ENCODE measurements around the gene PLEKHA1.

The PLEKHA1 gene

DNA sequence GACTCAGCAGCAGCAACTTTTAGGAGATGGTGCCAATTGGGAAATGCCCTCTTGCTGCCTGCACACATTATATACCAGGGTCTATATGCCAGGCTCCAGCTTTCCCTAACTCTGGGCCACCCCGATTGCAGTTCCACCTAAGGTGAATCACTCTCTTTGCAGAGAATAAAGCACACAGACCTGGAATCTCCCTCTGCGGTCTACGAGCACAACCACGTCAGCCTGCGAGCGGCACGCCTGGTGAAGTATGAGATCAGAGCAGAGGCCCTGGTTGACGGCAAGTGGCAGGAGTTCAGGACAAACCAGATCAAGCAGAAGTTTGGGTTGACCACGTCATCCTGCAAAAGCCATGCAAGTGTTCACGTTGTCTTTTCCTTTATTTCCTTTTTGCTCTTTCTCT lies 38.2 kb upstream of the PLEKHA1 start:
- Histone ChIP-seq H3K4me3 (ENCODE audit: low read length in 2 of 2) (no peak overlapping the region), H3K9me3 (ENCODE audit: control insufficient read depth in 2 of 2, low read length in 2 of 2) (no peaks in the 10 kb centered on the region), H3K36me3 (ENCODE audit: control insufficient read depth in 2 of 2, insufficient read depth in 2 of 2, low read length in 2 of 2) (no peaks in the 10 kb centered on the region), H3K4me1 (ENCODE audit: control insufficient read depth, insufficient read depth, low read length) (peaks cover 12% of the 10 kb centered on the region), H3K27me3 (ENCODE audit: control insufficient read depth in 1 of 2, insufficient read depth in 2 of 2, low read length in 2 of 2) (no peaks in the 10 kb centered on the region), H3K27ac (ENCODE audit: low read length) (no peak overlapping the region), H3K9ac (ENCODE audit: low read length in 2 of 2) (no peak overlapping the region)

DNA sequence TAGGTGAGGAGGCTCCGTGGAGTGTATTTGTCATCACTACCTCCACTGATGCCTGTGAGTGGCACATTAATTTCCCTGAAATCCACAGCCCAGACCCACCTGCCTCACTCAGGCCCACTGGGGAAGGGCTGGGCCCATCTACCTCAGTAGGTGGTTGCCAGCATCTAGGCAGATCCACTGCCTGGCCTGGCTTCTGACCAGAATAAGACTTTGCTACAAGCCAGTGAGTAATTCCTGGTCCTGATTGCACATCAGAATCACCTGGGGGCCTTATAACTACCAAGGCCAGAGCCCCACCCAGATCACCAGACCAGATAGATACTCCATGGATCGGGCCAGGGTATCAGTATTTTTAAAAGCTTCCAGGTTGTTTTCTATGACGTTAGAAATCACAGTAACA lies 37.5 kb upstream of the PLEKHA1 start:
- no peak overlapping the region for H3K9ac ChIP-seq (ENCODE audit: low read length in 2 of 2)
- no peaks in the 10 kb centered on the region for H3K27me3 ChIP-seq (ENCODE audit: control insufficient read depth in 1 of 2, insufficient read depth in 2 of 2, low read length in 2 of 2)
- peaks cover 19% of the 10 kb centered on the region for H3K4me1 ChIP-seq (ENCODE audit: control insufficient read depth, insufficient read depth, low read length)
- no peaks in the 10 kb centered on the region for H3K9me3 ChIP-seq (ENCODE audit: control insufficient read depth in 2 of 2, low read length in 2 of 2)
- H3K36me3 ChIP-seq (ENCODE audit: control insufficient read depth in 2 of 2, insufficient read depth in 2 of 2, low read length in 2 of 2): no peaks in the 10 kb centered on the region
- no peak overlapping the region for H3K27ac ChIP-seq (ENCODE audit: low read length)
- H3K4me3 ChIP-seq (ENCODE audit: low read length in 2 of 2): no peak overlapping the region

DNA sequence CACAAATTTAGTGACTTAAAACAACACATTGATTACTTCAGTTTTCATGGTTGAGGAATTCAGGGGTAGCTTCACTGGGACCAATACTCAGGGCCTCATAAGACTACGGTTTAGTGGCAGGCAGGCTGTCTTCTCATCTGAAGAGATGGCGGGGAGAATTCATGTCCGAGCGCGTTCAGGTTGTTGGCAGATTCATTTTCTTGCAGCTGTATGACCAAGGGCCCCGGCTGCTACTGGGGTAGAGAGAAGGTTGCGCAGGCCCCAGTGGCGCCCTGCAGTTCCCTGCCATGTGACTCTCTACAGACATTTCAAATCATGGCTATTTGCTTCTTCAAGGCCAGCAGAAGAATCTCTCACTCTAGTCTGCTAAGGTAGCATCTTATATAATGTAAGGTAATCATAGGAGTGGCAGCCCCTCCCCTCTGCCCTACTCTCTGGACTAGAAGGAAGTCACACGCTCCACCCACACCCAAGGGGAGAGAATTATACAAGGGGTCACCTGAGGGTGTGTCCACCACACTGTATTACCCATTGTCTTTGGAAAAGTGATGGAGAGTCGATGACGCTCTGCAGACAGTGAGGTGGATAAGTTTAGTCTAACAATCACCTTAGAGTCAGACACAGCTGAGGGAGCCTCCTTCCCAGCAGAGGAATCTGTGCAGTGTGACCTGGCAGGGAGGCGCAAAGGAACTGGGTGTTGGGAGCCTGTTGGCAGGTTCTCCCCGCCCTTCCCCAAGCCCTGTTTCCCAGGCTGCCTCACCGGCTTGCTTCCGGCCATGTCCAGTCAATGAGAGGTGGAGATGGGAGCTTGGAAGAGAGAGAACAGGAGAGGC lies 35.7 kb upstream of the PLEKHA1 start:
- Histone ChIP-seq H3K9me3 (ENCODE audit: control insufficient read depth in 2 of 2, low read length in 2 of 2) (no peaks in the 10 kb centered on the region), H3K27me3 (ENCODE audit: control insufficient read depth in 1 of 2, insufficient read depth in 2 of 2, low read length in 2 of 2) (no peaks in the 10 kb centered on the region), H3K9ac (ENCODE audit: low read length in 2 of 2) (no peak overlapping the region), H3K36me3 (ENCODE audit: control insufficient read depth in 2 of 2, insufficient read depth in 2 of 2, low read length in 2 of 2) (no peaks in the 10 kb centered on the region), H3K27ac (ENCODE audit: low read length) (no peak overlapping the region), H3K4me3 (ENCODE audit: low read length in 2 of 2) (no peak overlapping the region), H3K4me1 (ENCODE audit: control insufficient read depth, insufficient read depth, low read length) (peaks cover 30% of the 10 kb centered on the region)

DNA sequence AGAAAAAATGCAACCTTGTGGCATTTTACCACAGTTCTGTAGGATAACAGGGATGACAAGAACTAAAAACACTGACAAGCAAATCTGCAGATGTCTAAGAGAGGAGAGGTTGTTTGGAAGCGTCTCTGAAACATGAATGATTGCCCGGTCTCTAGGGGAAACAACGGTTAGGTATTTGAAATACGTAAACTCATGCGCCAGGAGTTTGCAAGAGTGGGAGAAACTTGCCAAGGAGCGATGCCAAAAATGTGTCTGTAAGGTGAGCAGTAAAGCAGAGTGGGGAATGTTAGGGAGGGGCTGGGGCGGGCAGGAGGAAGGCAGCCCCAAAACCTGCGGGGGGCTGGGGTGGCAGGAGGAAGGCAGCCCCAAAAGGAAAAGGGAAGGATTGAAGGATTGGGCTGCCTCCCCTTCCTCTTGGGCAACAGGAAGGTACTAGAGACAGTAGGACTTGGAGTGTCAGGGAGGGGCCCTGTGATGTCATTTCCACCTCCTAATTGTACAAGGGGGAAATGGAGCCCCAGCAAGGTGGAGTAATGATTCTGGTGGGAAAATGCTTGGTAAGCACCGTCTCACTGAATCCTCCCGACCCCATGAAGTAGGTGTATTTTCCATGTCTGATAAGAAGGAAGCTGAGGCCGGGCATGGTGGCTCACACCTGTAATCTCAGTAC lies 33.2 kb upstream of the PLEKHA1 start:
- no peaks in the 10 kb centered on the region for H3K27me3 ChIP-seq (ENCODE audit: control insufficient read depth in 1 of 2, insufficient read depth in 2 of 2, low read length in 2 of 2)
- peak overlapping the region; percentile 31 for H3K27ac ChIP-seq (ENCODE audit: low read length)
- no peaks in the 10 kb centered on the region for H3K36me3 ChIP-seq (ENCODE audit: control insufficient read depth in 2 of 2, insufficient read depth in 2 of 2, low read length in 2 of 2)
- H3K4me3 ChIP-seq (ENCODE audit: low read length in 2 of 2): peak overlapping the region in 1 of 2 donors; percentile 24
- H3K9ac ChIP-seq (ENCODE audit: low read length in 2 of 2): peak overlapping the region in 1 of 2 donors; percentile 35
- peaks cover 34% of the 10 kb centered on the region for H3K4me1 ChIP-seq (ENCODE audit: control insufficient read depth, insufficient read depth, low read length)
- no peaks in the 10 kb centered on the region for H3K9me3 ChIP-seq (ENCODE audit: control insufficient read depth in 2 of 2, low read length in 2 of 2)

DNA sequence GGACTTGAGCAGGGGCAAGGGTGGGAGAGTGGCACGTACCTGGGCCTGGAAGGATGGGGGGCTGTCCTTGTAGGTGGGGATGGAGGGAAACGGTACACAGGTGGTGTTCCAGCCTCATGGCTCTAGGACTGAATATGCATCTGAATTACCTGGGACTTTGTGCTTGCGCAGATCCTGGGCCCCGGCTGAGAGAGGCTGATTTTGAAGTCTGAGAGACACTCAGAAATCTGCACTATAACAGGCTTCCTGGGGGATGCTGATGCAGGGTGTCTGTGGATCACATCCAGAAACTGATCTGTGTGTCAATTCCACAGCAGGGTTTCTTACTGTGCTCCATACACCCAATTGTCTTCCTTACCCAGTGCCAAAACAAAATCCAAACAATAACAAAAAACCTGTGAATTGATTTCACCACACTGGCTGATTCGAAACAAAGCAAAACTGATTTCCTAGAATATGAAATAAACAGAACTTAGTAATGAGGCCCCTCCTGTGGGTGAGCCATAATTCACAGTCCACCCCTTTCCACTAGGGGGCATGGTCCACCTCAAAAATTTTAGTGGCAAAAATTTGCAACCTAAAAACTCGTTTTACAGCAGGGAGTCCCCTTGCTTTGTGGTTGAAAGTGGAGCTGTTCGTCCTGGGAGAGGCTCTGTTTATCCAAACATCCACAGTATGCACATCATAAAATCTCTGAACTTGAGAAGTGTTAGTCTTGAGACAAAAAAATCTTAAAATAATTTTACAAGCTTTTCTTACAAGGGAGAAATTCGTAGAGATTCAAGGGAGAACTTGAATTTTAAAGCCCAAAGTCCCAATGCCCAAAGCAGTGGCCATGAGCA lies 32.0 kb upstream of the PLEKHA1 start:
- no peaks in the 10 kb centered on the region for H3K36me3 ChIP-seq (ENCODE audit: control insufficient read depth in 2 of 2, insufficient read depth in 2 of 2, low read length in 2 of 2)
- no peaks in the 10 kb centered on the region for H3K9me3 ChIP-seq (ENCODE audit: control insufficient read depth in 2 of 2, low read length in 2 of 2)
- no peaks in the 10 kb centered on the region for H3K27me3 ChIP-seq (ENCODE audit: control insufficient read depth in 1 of 2, insufficient read depth in 2 of 2, low read length in 2 of 2)
- no peak overlapping the region for H3K4me3 ChIP-seq (ENCODE audit: low read length in 2 of 2)
- peak overlapping the region; percentile 41 for H3K27ac ChIP-seq (ENCODE audit: low read length)
- peak overlapping the region; percentile 29 to 34 for H3K9ac ChIP-seq (ENCODE audit: low read length in 2 of 2)
- peaks cover 34% of the 10 kb centered on the region for H3K4me1 ChIP-seq (ENCODE audit: control insufficient read depth, insufficient read depth, low read length)

DNA sequence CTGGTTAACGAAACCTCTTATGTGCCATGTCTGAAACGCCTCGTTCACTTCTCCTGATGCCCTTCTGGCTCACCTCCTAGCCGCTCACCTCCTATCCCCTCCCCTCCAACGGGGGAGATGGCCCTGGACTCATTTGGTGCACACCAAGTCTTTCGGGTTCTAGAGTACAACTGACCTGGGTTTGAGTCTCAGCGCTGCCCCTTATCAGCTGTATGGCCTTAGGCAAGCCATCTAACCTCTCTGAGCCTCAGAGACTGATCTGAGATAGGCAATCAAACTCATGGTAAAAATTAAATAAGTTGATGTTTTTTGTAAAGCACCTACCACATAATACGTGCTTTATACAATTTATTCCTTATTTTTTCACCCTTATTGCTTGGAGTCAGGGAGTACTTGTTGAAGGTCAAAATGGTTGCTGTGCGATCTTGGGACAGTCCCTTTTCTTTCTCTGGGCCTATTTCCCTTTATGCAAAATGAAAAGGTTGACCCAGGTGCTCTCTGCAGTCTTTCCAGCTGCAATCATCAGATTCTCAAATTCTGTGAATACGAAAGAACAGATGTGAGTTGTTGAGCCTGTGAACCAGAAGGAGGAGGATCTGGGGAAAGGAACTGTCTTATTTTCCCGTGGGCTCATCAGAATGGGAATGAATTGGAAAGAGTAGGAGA lies 31.2 kb upstream of the PLEKHA1 start:
- Histone ChIP-seq H3K36me3 (ENCODE audit: control insufficient read depth in 2 of 2, insufficient read depth in 2 of 2, low read length in 2 of 2) (no peaks in the 10 kb centered on the region), H3K9me3 (ENCODE audit: control insufficient read depth in 2 of 2, low read length in 2 of 2) (no peaks in the 10 kb centered on the region), H3K27ac (ENCODE audit: low read length) (no peak overlapping the region), H3K4me3 (ENCODE audit: low read length in 2 of 2) (no peak overlapping the region), H3K4me1 (ENCODE audit: control insufficient read depth, insufficient read depth, low read length) (peaks cover 34% of the 10 kb centered on the region), H3K9ac (ENCODE audit: low read length in 2 of 2) (peak overlapping the region in 1 of 2 donors; percentile 29), H3K27me3 (ENCODE audit: control insufficient read depth in 1 of 2, insufficient read depth in 2 of 2, low read length in 2 of 2) (no peaks in the 10 kb centered on the region)

DNA sequence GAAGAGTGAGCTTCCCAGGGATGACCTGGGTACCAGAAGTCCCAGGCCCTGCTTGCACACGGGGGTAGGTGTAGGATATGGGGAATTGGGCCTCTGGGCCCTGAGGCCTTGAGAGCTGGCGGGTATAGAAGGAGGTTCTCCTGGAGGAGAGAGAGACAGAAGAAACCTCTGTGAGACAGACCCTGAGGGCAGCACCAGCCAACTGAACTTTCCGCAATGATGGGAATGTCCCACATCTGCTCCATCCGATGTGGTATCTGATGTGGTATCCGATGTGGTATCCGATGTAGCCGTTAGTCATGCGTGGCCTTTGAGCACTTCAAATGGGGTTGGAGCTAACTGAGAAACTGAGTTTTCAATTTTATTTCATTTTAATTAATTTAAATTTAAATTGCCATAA lies 30.6 kb upstream of the PLEKHA1 start:
- Histone ChIP-seq H3K27ac (ENCODE audit: low read length) (no peak overlapping the region), H3K9ac (ENCODE audit: low read length in 2 of 2) (no peak overlapping the region), H3K27me3 (ENCODE audit: control insufficient read depth in 1 of 2, insufficient read depth in 2 of 2, low read length in 2 of 2) (no peaks in the 10 kb centered on the region), H3K4me1 (ENCODE audit: control insufficient read depth, insufficient read depth, low read length) (peaks cover 32% of the 10 kb centered on the region), H3K4me3 (ENCODE audit: low read length in 2 of 2) (no peak overlapping the region), H3K36me3 (ENCODE audit: control insufficient read depth in 2 of 2, insufficient read depth in 2 of 2, low read length in 2 of 2) (no peaks in the 10 kb centered on the region), H3K9me3 (ENCODE audit: control insufficient read depth in 2 of 2, low read length in 2 of 2) (no peaks in the 10 kb centered on the region)

DNA sequence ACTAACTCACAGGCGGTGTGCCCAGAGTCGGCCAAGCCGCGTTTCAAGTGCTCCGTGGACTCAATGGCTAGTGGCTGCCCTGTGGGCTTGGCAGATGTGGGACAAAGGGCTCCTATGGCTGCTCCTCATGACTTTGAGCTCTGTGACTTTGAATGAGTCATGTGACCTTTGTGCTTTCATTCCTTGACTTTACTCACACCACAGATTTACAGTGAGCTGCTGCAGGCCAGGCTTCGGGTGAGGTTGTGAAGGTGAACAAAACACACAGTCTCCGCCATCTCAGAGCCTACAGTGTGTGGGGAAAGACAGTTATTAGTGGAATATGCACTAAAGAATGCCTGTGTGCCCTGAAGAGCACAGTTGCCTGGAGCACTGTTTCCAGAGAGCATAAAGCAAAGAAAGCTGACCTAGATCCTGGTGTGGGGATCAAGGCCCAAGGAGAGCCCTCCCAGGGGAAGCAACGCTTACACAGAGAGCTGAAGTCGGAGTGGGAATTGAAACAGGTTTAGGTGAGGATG lies 29.7 kb upstream of the PLEKHA1 start:
- Histone ChIP-seq H3K4me3 (ENCODE audit: low read length in 2 of 2) (no peak overlapping the region), H3K27ac (ENCODE audit: low read length) (no peak overlapping the region), H3K9ac (ENCODE audit: low read length in 2 of 2) (no peak overlapping the region), H3K36me3 (ENCODE audit: control insufficient read depth in 2 of 2, insufficient read depth in 2 of 2, low read length in 2 of 2) (no peaks in the 10 kb centered on the region), H3K4me1 (ENCODE audit: control insufficient read depth, insufficient read depth, low read length) (peaks cover 28% of the 10 kb centered on the region), H3K9me3 (ENCODE audit: control insufficient read depth in 2 of 2, low read length in 2 of 2) (no peaks in the 10 kb centered on the region), H3K27me3 (ENCODE audit: control insufficient read depth in 1 of 2, insufficient read depth in 2 of 2, low read length in 2 of 2) (no peaks in the 10 kb centered on the region)

DNA sequence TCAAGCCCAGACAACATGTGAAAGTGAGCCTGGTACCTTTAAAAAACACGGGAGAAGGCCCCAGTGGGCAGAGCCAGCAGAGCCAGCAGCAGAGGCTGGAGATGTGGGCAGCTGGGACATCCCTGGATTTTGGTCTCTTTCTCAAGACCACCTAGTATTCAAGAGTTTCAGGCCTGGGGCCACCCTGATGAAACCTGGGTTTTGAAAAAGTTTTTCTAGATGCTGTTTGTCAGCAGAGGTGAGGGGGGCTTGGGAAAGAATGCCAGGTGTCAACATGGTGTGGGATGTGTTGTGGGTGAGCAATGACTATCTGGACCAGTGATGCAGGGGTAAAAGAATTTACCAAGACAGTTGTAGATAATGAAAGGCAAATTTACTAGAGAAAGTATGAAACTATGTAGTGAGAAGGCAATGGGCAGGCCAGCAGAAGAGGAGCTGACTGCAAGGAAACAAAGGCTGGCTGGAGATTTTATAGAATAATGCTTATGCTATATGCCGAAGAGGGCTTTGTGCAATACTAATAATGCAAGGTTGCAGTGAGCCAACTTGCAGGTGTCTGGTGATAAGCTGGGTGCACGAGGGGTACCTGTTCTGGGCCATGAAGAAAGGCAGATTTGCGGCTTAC lies 28.1 kb upstream of the PLEKHA1 start:
- Histone ChIP-seq H3K27ac (ENCODE audit: low read length) (no peak overlapping the region), H3K4me1 (ENCODE audit: control insufficient read depth, insufficient read depth, low read length) (peaks cover 20% of the 10 kb centered on the region), H3K9ac (ENCODE audit: low read length in 2 of 2) (no peak overlapping the region), H3K36me3 (ENCODE audit: control insufficient read depth in 2 of 2, insufficient read depth in 2 of 2, low read length in 2 of 2) (no peaks in the 10 kb centered on the region), H3K27me3 (ENCODE audit: control insufficient read depth in 1 of 2, insufficient read depth in 2 of 2, low read length in 2 of 2) (no peaks in the 10 kb centered on the region), H3K9me3 (ENCODE audit: control insufficient read depth in 2 of 2, low read length in 2 of 2) (no peaks in the 10 kb centered on the region), H3K4me3 (ENCODE audit: low read length in 2 of 2) (no peak overlapping the region)
